DLD1 (cell line): Measurements from ENCODE around the gene E2F1.
"Not testable (repeated sequence)": the region's sequence is repeated elsewhere in the genome, so short reads cannot be mapped to it uniquely, and the experiment has no call there.

ENCODE experiments used
- in situ Hi-C: cut with HindIII; loops from 2 replicates; pipeline ENCODE4 v1.10.0; 2017; ENCODE audit warnings: low sequenced_read_pairs

E2F1 gene

DNA sequence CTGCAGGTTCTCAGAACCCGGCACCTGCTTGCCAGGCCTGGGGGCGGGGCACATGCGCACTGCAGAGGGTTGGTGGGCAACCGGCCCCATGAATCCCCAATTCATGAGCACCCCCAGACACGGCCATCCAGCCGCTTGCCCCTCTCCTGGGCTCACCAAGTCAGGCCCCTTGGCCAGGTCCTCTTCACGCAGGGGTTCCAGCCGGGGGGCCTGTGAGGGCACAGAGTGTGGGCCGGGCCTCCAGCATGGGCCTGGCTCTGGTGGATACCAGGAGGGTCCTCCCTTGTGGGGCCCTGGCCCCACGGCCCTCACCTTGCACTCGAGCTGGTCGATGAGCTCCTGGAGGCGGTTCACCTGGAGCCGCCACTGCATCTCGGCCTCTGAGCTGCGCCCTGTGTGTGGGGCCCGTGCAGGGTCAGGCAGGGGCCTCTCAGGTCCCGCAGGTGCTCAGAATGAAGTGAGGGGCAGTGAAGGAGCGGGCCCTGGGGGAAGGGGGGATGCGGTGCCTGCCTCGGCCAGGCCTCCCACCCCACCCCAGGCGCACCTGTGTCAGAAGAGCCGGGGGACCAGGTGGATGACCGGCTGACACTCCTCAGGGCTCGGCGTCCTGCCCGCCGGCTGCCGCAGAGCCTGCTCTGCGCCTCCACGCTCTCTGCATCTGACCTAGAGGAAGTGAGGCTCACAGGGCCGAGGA is 26.7 kb downstream of the E2F1 start:
- in situ Hi-C loops, result no loop called here

DNA sequence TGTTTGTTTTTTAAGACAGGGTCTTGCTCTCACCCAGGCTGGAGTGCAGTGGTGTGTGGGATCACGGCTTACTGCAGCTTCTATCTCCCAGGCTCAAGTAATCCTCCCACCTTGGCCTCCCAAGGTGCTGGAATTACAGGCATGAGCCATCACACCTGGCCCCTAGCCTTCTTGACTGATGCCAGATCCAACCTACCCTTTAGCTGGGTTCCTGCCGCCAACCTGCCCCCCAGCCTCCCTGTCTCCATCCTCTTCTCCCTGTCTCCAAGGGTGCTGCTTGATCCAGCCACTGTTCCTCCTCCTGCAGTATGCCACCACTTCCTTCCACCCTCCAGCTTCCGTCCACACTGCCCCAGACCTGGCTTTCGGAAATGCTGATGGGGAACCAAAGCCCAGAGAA is 27.3 kb downstream of the E2F1 start:
- in situ Hi-C loops, result no loop called here

DNA sequence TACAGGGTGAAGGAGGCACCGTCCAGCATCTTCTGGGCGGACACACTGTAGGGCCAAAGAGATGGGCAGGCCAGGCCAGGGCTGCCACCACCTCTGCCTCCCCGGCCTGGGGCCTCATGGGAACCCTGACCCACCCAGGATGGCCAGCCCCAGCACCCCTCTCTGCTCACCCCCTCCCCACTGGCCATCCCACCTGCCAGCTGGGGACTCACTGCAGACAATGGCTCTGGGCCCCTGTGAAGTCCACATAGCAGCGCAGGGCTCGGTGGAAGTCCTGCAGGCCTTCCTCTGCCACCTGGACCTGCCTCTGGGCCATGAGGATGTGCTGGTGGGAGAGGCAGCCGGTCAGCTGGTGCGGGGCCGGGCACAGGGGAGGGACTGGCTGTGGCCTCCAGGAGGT is 27.7 kb downstream of the E2F1 start:
- in situ Hi-C loops, result no loop called here

DNA sequence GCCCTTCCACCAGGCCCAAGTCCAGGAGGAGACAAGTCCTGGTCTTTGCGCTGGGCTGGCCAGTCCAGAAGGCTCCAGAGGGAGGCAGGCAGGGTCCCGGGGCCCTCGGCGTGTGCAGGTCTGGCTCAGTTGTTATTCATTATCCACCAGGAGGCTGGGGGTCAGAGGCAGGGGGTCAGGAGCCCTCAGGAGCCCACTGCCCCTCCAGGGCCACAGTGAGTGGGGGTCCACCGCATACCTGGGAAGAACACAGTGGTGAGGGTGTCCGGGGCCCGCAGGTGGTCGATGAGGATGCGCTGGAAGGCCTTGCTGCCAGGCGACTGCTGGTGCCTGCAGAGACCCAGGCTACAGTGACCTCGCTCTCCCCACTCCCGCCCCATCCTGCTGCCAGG is 28.5 kb downstream of the E2F1 start:
- in situ Hi-C loops, result no loop called here

DNA sequence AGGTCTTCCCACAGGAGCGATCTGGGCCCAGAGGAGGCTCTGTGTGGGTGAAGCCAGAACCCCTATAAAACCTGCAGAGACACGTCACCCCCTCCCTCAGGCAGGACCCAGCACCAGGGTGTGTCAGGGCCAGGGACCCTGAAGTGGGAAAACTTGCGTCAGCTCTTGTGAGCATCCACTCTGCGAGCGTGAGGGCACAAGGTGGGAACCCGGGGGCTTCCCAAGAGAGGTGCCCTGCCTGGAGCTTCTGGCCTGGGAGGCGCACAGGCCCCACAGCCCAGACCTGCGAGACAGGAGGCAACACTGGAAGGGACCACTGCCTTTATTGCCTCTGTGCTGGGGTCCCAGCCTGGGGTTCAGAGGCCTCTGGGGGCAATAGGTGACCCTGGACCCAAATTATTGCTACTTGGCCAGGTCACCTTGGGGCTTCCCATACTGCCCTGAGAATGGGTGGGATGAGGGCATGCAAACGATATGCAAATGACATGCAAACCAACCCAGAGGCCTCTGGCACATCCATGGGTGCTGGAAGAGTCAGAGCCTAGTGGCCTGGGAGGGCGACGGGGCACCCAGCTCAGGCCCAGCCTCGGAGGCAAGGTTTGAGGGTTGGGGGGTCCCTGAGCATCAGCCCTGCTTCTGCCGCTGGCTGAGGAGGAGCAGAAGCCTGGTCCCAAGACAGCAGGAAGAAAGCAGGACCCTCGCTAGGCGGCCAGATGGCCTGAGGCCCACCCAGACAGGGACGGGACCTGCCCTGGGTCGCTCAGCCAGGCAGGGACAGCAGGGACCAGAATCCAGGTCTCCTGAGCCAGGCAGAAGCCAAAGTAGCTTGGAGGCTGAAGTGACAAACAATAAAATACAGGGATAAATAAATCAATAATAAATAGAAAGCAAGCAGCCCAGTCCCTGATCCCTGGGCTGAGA is 29.1 kb downstream of the E2F1 start:
- in situ Hi-C loops, result no loop called here

DNA sequence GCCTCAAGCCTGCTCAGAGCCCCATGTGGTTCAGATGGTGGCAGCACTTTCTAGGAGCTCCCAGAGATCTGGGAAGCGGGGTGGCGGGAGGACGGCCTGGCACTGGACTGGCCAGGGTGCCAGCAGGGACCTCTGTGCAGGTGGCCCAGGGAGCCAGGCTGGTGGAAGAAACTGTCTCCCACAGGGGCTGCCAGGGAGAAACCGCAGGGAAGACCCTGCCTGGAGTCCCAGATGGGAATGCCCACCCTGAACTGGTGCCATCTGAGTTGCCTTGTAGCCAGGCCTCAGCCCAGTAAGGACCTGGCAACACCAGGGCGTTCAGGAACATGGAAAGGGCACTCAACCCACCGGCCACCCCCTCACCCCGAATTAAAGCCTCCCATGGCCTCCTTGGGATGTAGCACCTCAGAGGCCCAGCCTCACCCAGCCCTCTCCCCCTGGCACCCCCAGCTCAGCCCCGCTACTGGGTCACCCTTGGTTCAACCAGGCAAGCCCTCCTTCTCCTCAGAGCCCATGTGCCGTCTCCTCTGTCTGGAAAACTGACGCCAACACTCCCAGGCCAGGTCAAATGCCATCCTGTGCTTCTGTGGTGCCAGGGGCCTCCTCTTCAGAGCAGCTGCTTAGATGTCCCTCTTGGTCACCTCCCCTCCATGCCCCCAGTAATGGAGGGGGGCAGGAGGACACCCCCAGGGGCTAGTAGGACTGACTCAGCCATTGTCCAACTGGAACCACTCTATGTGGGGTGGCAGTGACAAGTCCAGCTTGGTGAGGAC is 30.0 kb downstream of the E2F1 start:
- in situ Hi-C loops, result no loop called here

DNA sequence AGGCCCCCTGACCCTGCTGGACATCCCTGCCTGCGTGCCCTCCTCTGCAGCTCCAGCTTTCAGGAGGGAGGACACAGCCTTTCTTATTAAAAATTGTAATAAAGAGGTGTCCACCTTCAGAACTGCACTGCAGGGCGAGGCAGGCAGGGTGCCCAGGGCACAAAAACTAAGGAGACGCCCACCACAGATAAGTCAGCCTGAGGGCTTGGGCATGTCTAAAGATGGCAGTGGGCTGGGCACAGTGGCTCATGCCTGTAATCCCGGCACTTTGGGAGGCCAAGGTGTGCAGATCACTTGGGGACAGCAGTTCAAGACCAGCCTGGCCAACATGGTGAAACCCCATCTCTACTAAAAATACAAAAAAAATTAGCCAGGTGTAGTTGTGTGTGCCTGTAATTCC is 31.0 kb downstream of the E2F1 start:
- in situ Hi-C loops, result no loop called here

DNA sequence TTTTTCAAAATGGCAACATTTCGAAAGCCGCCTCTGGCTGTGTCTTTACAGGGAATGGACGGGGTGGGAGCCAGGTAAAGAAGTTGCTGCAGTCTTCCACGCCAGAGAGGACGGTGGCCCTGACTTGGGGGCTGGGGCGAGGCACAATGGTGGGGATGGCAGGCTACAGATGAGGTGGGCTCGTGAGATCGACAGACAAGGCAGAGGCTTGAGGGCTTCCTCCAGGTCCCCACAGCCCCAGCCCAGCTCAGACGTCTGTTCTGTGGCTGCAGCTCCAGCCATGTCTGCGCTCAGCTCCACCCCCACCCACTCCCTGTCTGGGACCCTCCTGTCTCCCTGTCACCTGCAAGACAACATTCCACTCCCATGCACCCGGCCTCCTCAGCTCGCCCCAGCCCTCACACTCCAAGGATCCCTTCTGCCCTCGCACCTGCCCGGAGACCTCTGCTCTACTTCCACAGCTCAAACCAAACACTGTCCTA is 31.5 kb downstream of the E2F1 start:
- in situ Hi-C loops, result no loop called here

DNA sequence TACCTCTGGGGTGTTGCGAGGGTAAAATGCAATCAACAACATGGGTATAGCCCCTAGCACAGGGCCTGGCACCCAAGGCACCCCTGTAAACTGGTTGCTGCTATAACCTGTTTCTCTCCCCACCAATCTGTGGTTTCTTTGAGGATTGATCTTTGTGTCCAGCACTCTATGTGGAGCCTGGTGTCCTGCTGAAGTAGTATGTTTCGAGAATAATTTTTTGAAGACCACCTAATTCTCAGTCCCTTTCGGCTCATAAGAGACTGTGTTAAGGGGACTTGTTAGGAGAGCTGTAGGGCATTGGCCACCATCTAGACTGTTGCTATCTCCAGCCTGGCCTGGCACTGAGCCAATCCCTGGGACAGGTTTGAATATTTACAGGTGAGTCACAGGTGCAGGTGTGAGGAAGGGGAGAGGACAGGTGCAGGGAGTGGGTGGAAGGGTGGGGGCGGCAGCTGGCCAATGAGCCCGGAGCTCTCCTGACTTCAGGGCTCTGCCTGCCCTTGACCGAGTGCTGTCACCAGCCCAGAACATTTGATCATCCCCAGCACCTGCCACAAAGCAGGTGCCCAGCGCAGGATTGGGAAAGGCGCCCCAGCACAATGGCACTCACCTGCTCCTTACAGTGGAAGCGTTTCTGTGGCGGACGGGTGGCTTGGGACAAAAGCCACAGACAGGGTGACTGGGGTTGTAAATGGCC is 32.1 kb downstream of the E2F1 start:
- in situ Hi-C loops, result no loop called here

DNA sequence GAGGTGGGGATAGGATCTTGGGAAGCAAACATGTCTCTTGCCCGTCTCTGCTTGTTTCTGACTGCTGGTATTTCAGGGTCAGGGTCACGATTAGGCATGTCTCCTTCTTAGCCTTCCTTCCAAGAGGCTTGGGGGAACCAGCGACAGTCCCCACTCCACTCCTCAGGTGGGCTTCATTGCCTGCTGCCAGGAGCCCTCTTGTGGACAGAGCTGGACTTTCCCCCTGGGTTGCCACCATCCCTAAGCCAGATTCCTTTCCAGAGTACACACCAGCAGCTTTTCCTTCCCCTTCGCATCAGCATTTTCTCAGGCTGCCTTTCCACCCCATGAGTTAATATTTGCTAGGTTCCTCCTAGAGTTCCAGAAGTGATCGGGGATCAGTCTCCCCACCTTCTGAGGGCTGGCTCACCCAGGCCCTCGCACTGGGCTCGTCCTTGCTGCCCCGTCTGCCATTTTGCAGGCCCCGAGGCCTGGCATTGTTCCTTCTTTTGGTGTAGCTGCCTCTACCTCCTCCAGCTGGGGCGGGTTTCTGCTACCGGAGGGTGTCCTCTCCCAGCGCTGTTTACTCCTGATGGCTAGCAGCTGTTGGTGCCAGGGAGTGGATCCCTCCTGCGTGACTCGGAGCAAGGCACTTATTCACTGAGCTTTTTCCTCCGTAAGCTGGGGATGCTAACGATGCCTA is 32.8 kb downstream of the E2F1 start:
- in situ Hi-C loops, result no loop called here

DNA sequence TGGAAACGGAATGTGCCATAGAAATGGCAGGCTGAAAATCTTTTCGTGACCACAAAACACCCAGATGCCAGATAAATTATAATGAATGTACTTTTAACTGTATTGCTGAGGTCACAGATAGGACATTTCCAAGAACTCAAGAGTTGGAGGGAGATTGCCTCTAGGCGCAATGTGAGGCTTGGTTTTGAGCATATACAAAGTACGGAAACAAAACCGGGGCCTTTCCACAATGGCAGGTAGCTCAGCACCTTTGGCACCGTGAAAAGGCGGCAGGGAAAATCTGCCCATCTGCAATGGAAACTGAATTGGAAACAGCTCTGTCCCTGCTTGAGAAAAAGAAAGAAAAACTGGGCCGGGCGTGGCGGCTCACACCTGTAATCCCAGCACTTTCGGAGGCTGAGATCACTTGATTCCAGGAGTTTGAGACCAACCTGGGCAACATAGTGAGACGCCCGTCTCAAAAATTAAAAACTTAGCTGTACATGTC is 34.6 kb downstream of the E2F1 start:
- in situ Hi-C loops, result no loop called here

DNA sequence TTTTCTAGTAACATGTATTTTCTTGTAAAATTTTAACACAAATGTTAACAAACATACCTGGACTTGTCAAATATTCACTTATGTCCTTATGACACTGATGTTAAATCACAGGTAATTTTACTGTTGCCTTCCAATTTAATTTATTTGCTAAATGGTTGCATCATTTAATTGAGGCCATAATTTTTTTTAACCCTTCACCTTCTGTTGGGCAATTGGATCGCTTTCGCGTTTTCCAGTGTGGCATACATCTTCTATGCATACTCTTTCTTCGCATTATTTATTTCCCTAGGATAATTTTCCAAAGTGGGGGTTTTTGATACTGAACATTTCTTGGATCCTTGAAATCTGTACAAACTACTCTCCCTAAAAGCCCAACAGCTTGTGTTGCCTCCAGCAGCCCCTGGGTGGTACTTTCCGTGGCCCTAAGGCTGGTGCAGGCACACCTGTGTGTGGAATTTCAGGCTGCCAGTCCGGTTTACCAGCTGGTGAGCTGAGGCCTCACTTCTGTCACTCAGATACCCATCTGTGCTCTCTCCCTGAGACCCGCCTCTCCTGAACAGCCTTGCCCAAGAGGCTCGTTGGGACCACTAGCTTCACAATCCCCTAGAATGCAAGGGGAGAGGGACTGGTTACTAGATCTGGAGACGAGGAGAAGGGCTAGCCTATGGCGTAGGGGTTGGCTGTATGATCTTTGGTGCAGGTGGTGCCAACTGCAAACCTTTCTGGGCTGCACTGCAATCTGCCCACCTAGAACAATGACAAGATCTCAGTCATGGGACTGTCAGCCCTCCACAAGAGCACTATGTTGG is 35.2 kb downstream of the E2F1 start:
- in situ Hi-C loops, result no loop called here

DNA sequence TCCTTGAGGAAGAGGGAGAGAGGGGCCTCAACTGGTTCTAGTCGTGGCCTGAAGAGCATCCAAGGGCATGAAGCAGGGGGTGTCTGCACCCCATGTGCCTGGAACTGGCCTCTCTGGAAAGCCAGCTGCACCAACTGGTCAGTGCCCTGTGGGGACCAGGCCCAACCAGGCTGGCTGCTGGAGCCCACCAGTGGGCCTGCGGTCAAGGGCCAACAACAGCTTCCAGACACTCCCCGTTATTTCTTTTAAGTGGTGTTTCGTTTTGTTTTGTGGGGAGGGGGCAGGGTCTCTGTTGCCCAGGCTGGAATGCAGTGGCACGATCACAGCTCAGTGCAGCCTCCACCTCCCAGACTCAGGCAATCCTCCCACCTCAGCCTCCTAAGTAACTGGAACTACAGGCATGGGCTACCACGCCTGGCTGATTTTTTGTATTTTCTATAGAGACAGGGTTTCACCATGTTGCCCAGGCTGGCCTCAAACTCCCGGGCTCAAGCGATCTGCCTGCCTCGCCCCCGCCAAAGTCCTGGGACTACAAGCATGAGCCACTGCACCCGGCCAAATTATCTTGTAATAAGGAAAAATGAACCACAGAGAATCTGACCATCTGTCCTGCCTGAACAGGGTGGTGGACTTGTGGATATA is 36.0 kb downstream of the E2F1 start:
- in situ Hi-C loops, result no loop called here

DNA sequence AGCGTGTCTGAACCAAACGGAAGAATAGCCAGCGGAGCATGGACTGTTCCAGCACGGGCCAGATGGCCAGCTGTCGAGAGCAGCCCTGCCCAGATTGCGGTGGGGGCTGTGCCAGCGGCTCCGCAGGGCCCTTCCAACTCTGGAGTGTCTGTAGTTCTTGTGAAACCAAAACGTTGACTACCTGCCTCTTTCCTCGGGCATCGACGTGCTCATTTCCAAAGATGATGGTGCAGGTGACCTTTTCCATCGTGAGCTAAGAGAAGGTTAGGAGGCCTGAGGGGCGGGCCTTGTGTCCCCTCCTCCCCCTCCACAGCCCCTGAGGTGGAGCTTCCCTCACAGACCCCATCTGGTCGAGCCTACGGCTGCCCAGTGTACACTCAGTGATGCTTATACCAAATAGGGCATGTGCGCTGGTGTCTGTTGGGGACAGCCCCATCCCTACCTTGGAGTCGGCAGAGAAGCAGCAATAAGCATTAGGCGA is 36.9 kb downstream of the E2F1 start:
- in situ Hi-C loops, result no loop called here

DNA sequence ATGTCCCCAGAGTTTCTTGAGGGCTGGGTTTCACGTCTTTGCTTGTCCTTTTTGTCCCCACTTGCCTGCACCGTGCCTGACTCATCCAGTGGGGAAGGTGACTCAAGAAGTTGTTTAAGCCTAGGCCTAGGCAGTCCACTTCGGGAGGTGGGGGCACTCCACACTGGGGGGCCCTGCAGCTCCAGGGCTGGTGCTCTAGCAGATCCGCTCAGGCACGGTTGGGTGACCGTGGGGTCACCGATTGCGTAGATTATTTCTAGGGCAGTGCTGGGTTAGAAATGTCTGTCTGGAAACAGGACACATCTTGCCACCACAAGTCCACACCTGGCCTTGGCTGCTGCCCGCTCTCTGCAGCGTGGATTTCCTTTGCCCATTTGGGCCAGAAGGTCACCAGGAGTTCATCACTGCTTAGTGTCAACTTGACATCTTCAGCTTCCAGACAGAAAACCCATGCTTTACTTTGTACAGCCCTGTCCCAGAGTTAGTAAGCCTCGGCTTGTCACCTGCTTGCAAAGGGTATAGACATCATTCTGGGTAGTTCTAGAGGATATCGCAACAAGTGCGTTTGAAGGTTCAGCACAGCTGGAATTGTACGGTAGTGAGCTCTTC is 37.7 kb downstream of the E2F1 start:
- in situ Hi-C loops, result no loop called here

DNA sequence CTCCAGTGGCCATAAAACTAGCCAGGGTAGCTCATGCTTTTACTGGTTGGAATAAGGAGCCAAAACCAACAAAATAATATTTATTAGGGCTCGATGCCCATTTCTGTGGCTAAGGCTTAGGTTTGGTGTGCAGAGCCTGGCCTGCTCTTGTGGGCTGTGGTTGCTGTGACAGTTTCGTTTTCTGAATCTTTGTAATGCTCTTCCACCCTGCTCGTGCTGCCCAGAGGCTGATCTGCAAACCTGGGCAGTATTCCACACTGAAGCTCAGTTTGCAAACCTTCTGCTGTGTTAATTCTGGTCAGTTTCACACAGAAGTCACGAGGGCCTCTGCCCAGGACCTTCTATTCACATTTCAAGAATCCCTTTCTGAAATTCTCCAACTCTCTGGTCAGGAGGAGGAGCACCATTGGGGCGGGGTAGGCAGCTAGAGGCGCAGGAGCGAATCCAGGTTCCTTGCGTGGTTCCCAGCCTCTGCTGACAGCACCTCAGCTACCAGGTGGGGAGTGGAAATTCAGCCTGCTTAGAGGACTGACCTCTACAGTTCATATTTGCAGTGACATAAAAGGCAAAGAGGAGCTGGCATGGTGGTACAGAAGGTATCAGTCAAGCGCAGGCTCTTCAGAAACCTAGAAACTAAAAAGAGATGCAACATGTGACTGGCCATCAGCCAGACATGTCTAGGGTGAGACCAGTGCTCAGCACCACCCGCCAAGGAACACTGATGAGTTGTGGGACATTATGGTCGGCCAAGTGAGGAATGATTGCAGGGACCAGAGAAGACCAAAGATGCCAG is 38.4 kb downstream of the E2F1 start:
- in situ Hi-C loops, result no loop called here

DNA sequence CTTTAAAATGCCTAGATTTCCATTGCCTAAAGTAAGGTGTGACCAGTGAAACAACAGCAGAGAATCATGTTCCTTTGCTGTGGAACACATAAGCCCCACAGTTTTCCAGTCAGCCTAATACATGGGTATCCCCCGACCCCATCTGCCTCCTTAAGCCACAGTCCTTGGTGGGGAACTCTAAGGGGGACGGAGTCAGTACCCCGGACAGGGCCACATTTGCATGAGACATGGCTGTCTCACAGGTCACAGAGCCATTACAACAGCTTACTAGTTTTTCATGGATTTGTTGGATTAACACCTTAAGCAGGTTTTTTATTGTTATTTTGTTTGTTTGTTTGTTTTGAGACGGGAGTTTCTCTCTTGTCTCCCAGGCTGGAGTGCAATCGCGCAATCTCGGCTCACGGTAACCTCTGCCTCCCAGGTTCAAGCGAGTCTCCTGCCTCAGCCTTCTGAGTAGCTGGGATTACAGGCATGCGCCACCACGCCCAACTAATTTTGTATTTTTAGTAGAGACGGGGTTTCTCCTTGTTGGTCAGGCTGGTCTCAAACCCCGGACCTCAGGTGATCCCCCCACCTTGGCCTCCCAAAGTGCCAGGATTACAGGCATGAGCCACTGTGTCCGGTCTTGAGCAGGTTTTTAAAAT is 39.1 kb downstream of the E2F1 start:
- in situ Hi-C loops, result not testable (repeated sequence)
